Liver (tissue), 9 donors: ENCODE results near the gene ARHGAP28. TPM values are rescaled to one million over a fixed set of nuclear protein-coding genes. Genes with fewer than 3 reads are reported as not detected.

Experiments
- DNase-seq: peaks from one replicate; pipeline ENCODE4 v3.0.0-alpha.2; 2017; ENCODE audit warnings: low spot score
- H3K27ac ChIP-seq, 2 donors: one replicate each; pipeline ENCODE4 v1.7.0; 2013; ENCODE audit warnings: inconsistent platforms in 2 of 2, low read length in 2 of 2, control low read depth in 1 of 2, low read depth in 1 of 2, mild to moderate bottlenecking in 1 of 2
- H3K27me3 ChIP-seq, 4 donors: one replicate each; pipeline versions ENCODE4 v1.6.1 to v1.7.0; 2013; ENCODE audit warnings: low read length in 3 of 4, inconsistent platforms in 1 of 4, mild to moderate bottlenecking in 1 of 4, moderate library complexity in 1 of 4; ENCODE audit not compliant: control insufficient read depth in 4 of 4, insufficient read depth in 4 of 4
- H3K36me3 ChIP-seq, 4 donors: one replicate each; pipeline versions ENCODE4 v1.6.1 to v1.7.0; 2013; ENCODE audit warnings: low read length in 3 of 4, mild to moderate bottlenecking in 3 of 4, low read depth in 1 of 4, moderate library complexity in 1 of 4; ENCODE audit not compliant: control insufficient read depth in 4 of 4, insufficient read depth in 3 of 4
- H3K4me1 ChIP-seq, 4 donors: one replicate each; pipeline versions ENCODE4 v1.6.1 to v1.7.0; 2013; ENCODE audit warnings: low read length in 3 of 4, mild to moderate bottlenecking in 3 of 4, moderate library complexity in 1 of 4; ENCODE audit not compliant: control insufficient read depth in 4 of 4, insufficient read depth in 4 of 4
- H3K4me3 ChIP-seq, 3 donors: one replicate each; pipeline versions ENCODE4 v1.6.1 to v1.7.0; 2013; ENCODE audit warnings: low read length in 3 of 3, control low read depth in 1 of 3, low read depth in 1 of 3, mild to moderate bottlenecking in 1 of 3
- H3K9ac ChIP-seq, 2 donors: one replicate each; pipeline ENCODE4 v1.7.0; 2013; ENCODE audit warnings: low read length in 2 of 2, mild to moderate bottlenecking in 2 of 2, moderate library complexity in 2 of 2, control low read depth in 1 of 2, low read depth in 1 of 2
- H3K9me3 ChIP-seq, 4 donors: one replicate each; pipeline versions ENCODE4 v1.6.1 to v1.7.0; 2013; ENCODE audit warnings: low read length in 3 of 4; ENCODE audit not compliant: control insufficient read depth in 4 of 4
- CTCF ChIP-seq: fragments of 150-350 bp; IDR thresholded peaks from 2 replicates; pipeline ENCODE4 v1.5.1; 2017; ENCODE audit warnings: improper control_type of control experiment, low read depth, low read length; ENCODE audit not compliant: missing input control
- FOXA1 ChIP-seq: IDR thresholded peaks from 2 replicates; pipeline ENCODE4 v1.6.1; 2016; ENCODE audit warnings: antibody characterized with exemption
- FOXA2 ChIP-seq: IDR thresholded peaks from 2 replicates; pipeline ENCODE4 v1.6.1; 2016; ENCODE audit warnings: antibody characterized with exemption
- HNF4G ChIP-seq: IDR thresholded peaks from 2 replicates; pipeline ENCODE4 v1.6.1; 2016; ENCODE audit warnings: antibody characterized with exemption
- MAX ChIP-seq: IDR thresholded peaks from 2 replicates; pipeline ENCODE4 v1.6.1; 2016; ENCODE audit warnings: antibody characterized with exemption
- NR2F2 ChIP-seq: IDR thresholded peaks from 2 replicates; pipeline ENCODE4 v1.6.1; 2016; ENCODE audit warnings: antibody characterized with exemption
- SP1 ChIP-seq: IDR thresholded peaks from 2 replicates; pipeline ENCODE4 v1.6.1; 2018; ENCODE audit warnings: antibody characterized with exemption, mild to moderate bottlenecking
- TAF1 ChIP-seq: conservative IDR thresholded peaks from 2 replicates; pipeline ENCODE4 v1.6.1; 2016; ENCODE audit warnings: antibody characterized with exemption, mild to moderate bottlenecking
- YY1 ChIP-seq: IDR thresholded peaks from 2 replicates; pipeline ENCODE4 v1.6.1; 2016; ENCODE audit warnings: antibody characterized with exemption, mild to moderate bottlenecking
- ZBTB33 ChIP-seq: IDR thresholded peaks from 2 replicates; pipeline ENCODE4 v1.6.1; 2016; ENCODE audit warnings: antibody characterized with exemption
- WGBS: extraction: QIAGEN DNeasy Blood & Tissue Kit; methylation state at CpG from one replicate; pipeline ENCODE4 v1.1.7; 2013; 5-methylcytosine and 5-hydroxymethylcytosine counted together
- polyA plus RNA-seq, 2 donors: library from polyadenylated mRNA; stranded (reverse) in 1 of 2; unstranded in 1 of 2; fragments of 200-250 nt in 1 of 2; fragments of >200 nt in 1 of 2; fragmentation: Nextera tagmentation in 1 of 2; extraction: Ambion mirVana in 1 of 2; gene quantifications; one replicate each; pipeline versions ENCODE4 v1.2.1 to v1.2.3, GENCODE V29; 2013 to 2015
- total RNA-seq, 2 donors: library from RNA; depleted of rRNA; stranded (reverse); fragments of >200 nt; gene quantifications; one replicate each; pipeline ENCODE4 v1.2.3, GENCODE V29; 2014
- TF ChIP-seq, protein P1 (sequence below): IDR thresholded peaks from 2 replicates; pipeline ENCODE4 v1.6.1; 2016; ENCODE audit warnings: antibody characterized with exemption
- donor health status: healthy.
- donor health status: healthy.
- donor health status: healthy.
- donor health status: healthy.
- donor health status: healthy.

The ARHGAP28 gene
- total and polyA plus RNA-seq, 4 donors: 0.14 to 2.1 (median 0.69) TPM

GRCh38 chr18:6718267-6718666 lies 11.2 kb upstream of the ARHGAP28 start:
- no peaks in the 10 kb centered on the region for H3K4me1 ChIP-seq
- no peaks in the 10 kb centered on the region for H3K9me3 ChIP-seq
- no peaks in the 10 kb centered on the region for H3K36me3 ChIP-seq
- no peaks in the 10 kb centered on the region for H3K27me3 ChIP-seq
- 68% methylated on average over 2 of the region's 2 CpGs for WGBS
- DNase-seq: no peak
- H3K4me3 ChIP-seq: no peak overlapping the region
- H3K27ac ChIP-seq: no peak overlapping the region
- TF ChIP-seq ZBTB33 (no peak), TAF1 (no peak), CTCF (no peak)
- H3K9ac ChIP-seq: no peak overlapping the region

DNA sequence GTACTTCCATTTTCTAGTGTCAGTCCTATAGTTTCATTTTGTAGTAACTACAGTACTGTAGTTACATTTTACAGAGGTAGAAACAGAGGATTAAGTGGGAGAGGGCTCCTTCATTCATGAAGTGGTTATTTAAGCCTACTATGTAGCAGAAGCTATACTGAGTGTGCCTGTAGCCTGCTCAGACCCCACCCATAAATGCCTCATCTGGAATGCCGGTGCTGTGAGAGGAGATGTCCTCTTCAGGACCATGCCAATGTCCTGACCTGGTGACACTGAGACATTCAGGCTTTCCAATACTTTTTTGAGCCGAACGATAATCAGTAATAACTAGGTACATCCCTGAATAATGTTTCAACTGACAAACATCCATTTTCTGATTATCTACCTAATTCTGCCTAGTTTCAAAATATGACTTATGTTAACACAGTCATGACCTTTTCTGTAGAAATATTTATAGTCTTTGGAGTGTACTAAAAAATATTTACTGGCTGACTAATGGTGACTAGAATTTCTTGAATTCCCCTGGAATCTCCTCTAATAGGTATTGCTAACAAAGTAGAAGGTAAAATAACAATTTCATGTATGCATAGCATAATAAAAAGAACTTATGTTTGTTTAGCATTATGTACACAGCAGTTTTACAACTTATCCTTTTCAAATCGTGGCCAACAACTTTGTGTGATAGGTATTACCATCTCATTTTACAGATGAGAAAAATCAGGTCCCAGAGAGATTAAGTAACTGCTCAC lies 10.2 kb upstream of the ARHGAP28 start:
- no peak overlapping the region for H3K27ac ChIP-seq
- no peak overlapping the region for H3K4me3 ChIP-seq
- WGBS: 70% methylated on average over 4 of the region's 4 CpGs

More for the DNA sequence above, 10.2 kb upstream of the ARHGAP28 start:
- TF ChIP-seq NR2F2: no peak
- no peak for TF ChIP-seq FOXA1
- TF ChIP-seq YY1: no peak
- no peak for TF ChIP-seq SP1
- no peak for TF ChIP-seq MAX
- no peak for TF ChIP-seq HNF4G
- no peak for TF ChIP-seq FOXA2
- TF ChIP-seq, protein P1, sequence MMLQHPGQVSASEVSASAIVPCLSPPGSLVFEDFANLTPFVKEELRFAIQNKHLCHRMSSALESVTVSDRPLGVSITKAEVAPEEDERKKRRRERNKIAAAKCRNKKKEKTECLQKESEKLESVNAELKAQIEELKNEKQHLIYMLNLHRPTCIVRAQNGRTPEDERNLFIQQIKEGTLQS: no peak
- no peak for TF ChIP-seq ZBTB33
- TF ChIP-seq CTCF: no peak
- Histone ChIP-seq H3K4me1 (no peaks in the 10 kb centered on the region), H3K9ac (no peak overlapping the region), H3K27me3 (no peaks in the 10 kb centered on the region), H3K36me3 (no peaks in the 10 kb centered on the region), H3K9me3 (no peaks in the 10 kb centered on the region)
- no peak for DNase-seq
